ENCODE results near the gene ZNF761.
"Not testable (repeated sequence)": the region's sequence is repeated elsewhere in the genome, so short reads cannot be mapped to it uniquely, and the experiment has no call there.

GRCh38 chr19:53468628-53469027 lies 36.8 kb downstream of the ZNF761 start:
- not testable (repeated sequence) for TF ChIP-seq TOX (CRISPR knock-in tag; IDR thresholded peaks at IDR 0.05; ENCODE audit: borderline replicate concordance); POU6F1 (CRISPR knock-in tag; IDR thresholded peaks at IDR 0.05; ENCODE audit: borderline replicate concordance, low read depth)

Data from SK-N-SH treated with all-trans-retinoic acid at 6 μM for 48 hours (cell line).